Stimulated activated CD8-positive, alpha-beta memory T cell treated with anti-CD3 and anti-CD28 coated beads, Interleukin-4, amount 100 ng/mL, for 4 hours (primary cell): ENCODE data around the gene TXNL4A.

Source experiments
- DNase-seq, 2 donors: peaks; one replicate each; pipeline ENCODE4 v3.0.0-alpha.2; 2020; ENCODE audit warnings: low read depth in 2 of 2, low spot score in 1 of 2

Gene TXNL4A

GRCh38 chr18:79936641-79937040, 51.7 kb downstream of the TXNL4A start:
- DNase-seq: no peak

- no peak for DNase-seq
Measured at GRCh38 chr18:79935925-79936324, 52.4 kb downstream of the TXNL4A start.

- DNase-seq: no peak
Measured at GRCh38 chr18:79935499-79935898, 52.9 kb downstream of the TXNL4A start.

- DNase-seq: no peak
Measured at GRCh38 chr18:79935098-79935480, 53.3 kb downstream of the TXNL4A start.

GRCh38 chr18:79934311-79935097, 53.9 kb downstream of the TXNL4A start:
- no peak for DNase-seq

GRCh38 chr18:79933765-79934164, 54.6 kb downstream of the TXNL4A start:
- no peak for DNase-seq

- no peak for DNase-seq
Measured at GRCh38 chr18:79932907-79933306, 55.5 kb downstream of the TXNL4A start.

GRCh38 chr18:79931475-79931874, 56.9 kb downstream of the TXNL4A start:
- DNase-seq: no peak

GRCh38 chr18:79930020-79930642, 58.2 kb downstream of the TXNL4A start:
- no peak for DNase-seq

GRCh38 chr18:79928563-79928960, 59.8 kb downstream of the TXNL4A start:
- DNase-seq: no peak

GRCh38 chr18:79927607-79928562, 60.5 kb downstream of the TXNL4A start:
- no peak for DNase-seq

- no peak for DNase-seq
Measured at GRCh38 chr18:79926715-79927606, 61.4 kb downstream of the TXNL4A start.

- DNase-seq: no peak
Measured at GRCh38 chr18:79926306-79926705, 62.1 kb downstream of the TXNL4A start.

- no peak for DNase-seq
Measured at GRCh38 chr18:79924814-79925731, 63.3 kb downstream of the TXNL4A start.

GRCh38 chr18:79923896-79924585, 64.3 kb downstream of the TXNL4A start:
- DNase-seq: no peak

- no peak for DNase-seq
Measured at GRCh38 chr18:79922971-79923411, 65.4 kb downstream of the TXNL4A start.

- no peak for DNase-seq
Measured at GRCh38 chr18:79921984-79922965, 66.1 kb downstream of the TXNL4A start.
